H4 (cell line): ENCODE results near the gene LPIN1. TPM values are rescaled to one million over a fixed set of nuclear protein-coding genes. Genes with fewer than 3 reads are reported as not detected.

Experiments
- DNase-seq: peaks from one replicate; pipeline ENCODE4 v3.0.0-alpha.2; 2015; ENCODE audit warnings: low spot score
- total RNA-seq: library from RNA; depleted of rRNA; stranded (reverse); fragments of >200 nt; shearing (Covaris generic); gene quantifications from 2 replicates; pipeline ENCODE4 v1.2.3, GENCODE V29; 2014

Gene LPIN1
- total RNA-seq, 1 experiment from 2014 or later: 27.9 TPM

GRCh38 chr2:11784747-11785610, 38.5 kb downstream of the LPIN1 start:
- DNase-seq: no peak

GRCh38 chr2:11785611-11785940, 39.1 kb downstream of the LPIN1 start:
- DNase-seq: no peak

- no peak for DNase-seq
Observed at GRCh38 chr2:11786191-11786590, 39.8 kb downstream of the LPIN1 start.

GRCh38 chr2:11786592-11786991, 40.2 kb downstream of the LPIN1 start:
- no peak for DNase-seq

GRCh38 chr2:11787991-11788390, 41.6 kb downstream of the LPIN1 start:
- DNase-seq: no peak

- no peak for DNase-seq
Observed at GRCh38 chr2:11788461-11789124, 42.2 kb downstream of the LPIN1 start.

GRCh38 chr2:11789243-11789642, 42.8 kb downstream of the LPIN1 start:
- DNase-seq: no peak

- no peak for DNase-seq
Observed at GRCh38 chr2:11790228-11790627, 43.8 kb downstream of the LPIN1 start.

- DNase-seq: no peak
Observed at GRCh38 chr2:11795590-11795989, 49.2 kb downstream of the LPIN1 start.

- no peak for DNase-seq
Observed at GRCh38 chr2:11796190-11797171, 50.0 kb downstream of the LPIN1 start.

GRCh38 chr2:11797846-11798245, 51.4 kb downstream of the LPIN1 start:
- no peak for DNase-seq

GRCh38 chr2:11798701-11799435, 52.4 kb downstream of the LPIN1 start:
- DNase-seq: no peak

- DNase-seq: no peak
Observed at GRCh38 chr2:11799826-11800225, 53.4 kb downstream of the LPIN1 start.

GRCh38 chr2:11802782-11803191, 56.4 kb downstream of the LPIN1 start:
- no peak for DNase-seq

GRCh38 chr2:11805024-11805423, 58.6 kb downstream of the LPIN1 start:
- DNase-seq: no peak

GRCh38 chr2:11805920-11806319, 59.5 kb downstream of the LPIN1 start:
- DNase-seq: no peak

GRCh38 chr2:11807156-11808015, 61.0 kb downstream of the LPIN1 start:
- DNase-seq: no peak

- no peak for DNase-seq
Observed at GRCh38 chr2:11808016-11808400, 61.6 kb downstream of the LPIN1 start.

GRCh38 chr2:11809586-11810236, 63.3 kb downstream of the LPIN1 start:
- no peak for DNase-seq
